ENCODE results near the gene NKIRAS2.

NKIRAS2 gene

GRCh38 chr17:42065201-42065600, 45.3 kb downstream of the NKIRAS2 start (continued):
- TF ChIP-seq RARB (CRISPR knock-in tag; IDR thresholded peaks at IDR 0.05) = no peak
- TF ChIP-seq ZNF8 (CRISPR knock-in tag; IDR thresholded peaks at IDR 0.05) = no peak

- peak; percentile 83 for ATAC-seq
- TF ChIP-seq TSHZ2 (CRISPR knock-in tag; IDR thresholded peaks at IDR 0.05) (no peak), POU6F1 (CRISPR knock-in tag; IDR thresholded peaks at IDR 0.05; ENCODE audit: borderline replicate concordance, low read depth) (no peak), ARNTL (CRISPR knock-in tag; IDR thresholded peaks at IDR 0.05; ENCODE audit: borderline replicate concordance, low read depth) (no peak), ZC3H10 (CRISPR knock-in tag; IDR thresholded peaks at IDR 0.05) (no peak), ZNF565 (CRISPR knock-in tag; conservative IDR thresholded peaks at IDR 0.05; ENCODE audit: low read depth) (no peak), PPARA (CRISPR knock-in tag; IDR thresholded peaks at IDR 0.05; ENCODE audit: borderline replicate concordance) (no peak), TOX (CRISPR knock-in tag; IDR thresholded peaks at IDR 0.05; ENCODE audit: borderline replicate concordance) (no peak), PATZ1 (CRISPR knock-in tag; IDR thresholded peaks at IDR 0.05; ENCODE audit: borderline replicate concordance) (no peak), TCF4 (CRISPR knock-in tag; IDR thresholded peaks at IDR 0.05; ENCODE audit: borderline replicate concordance) (no peak), BACH2 (CRISPR knock-in tag; IDR thresholded peaks at IDR 0.05; ENCODE audit: borderline replicate concordance) (no peak), ESRRG (CRISPR knock-in tag; IDR thresholded peaks at IDR 0.05) (no peak)
Observed at GRCh38 chr17:42067371-42068091, 47.6 kb downstream of the NKIRAS2 start.

GRCh38 chr17:42068979-42069378, 49.1 kb downstream of the NKIRAS2 start:
- TF ChIP-seq CSDC2 (CRISPR knock-in tag; IDR thresholded peaks at IDR 0.05) = no peak
- TF ChIP-seq GLIS3 (CRISPR knock-in tag; IDR thresholded peaks at IDR 0.05) = no peak
- no peak for TF ChIP-seq ESRRG (CRISPR knock-in tag; IDR thresholded peaks at IDR 0.05)
- no peak for ATAC-seq

- no peak for TF ChIP-seq ZC3H10 (CRISPR knock-in tag; IDR thresholded peaks at IDR 0.05)
- no peak for TF ChIP-seq ZNF8 (CRISPR knock-in tag; IDR thresholded peaks at IDR 0.05)
- no peak for TF ChIP-seq CREB5 (CRISPR knock-in tag; IDR thresholded peaks at IDR 0.05; ENCODE audit: low read depth)
- TF ChIP-seq TSHZ2 (CRISPR knock-in tag; IDR thresholded peaks at IDR 0.05) = no peak
- no peak for TF ChIP-seq ISL1 (CRISPR knock-in tag; IDR thresholded peaks at IDR 0.05)
- TF ChIP-seq OSR1 (CRISPR knock-in tag; IDR thresholded peaks at IDR 0.05) = no peak
- TF ChIP-seq POU6F1 (CRISPR knock-in tag; IDR thresholded peaks at IDR 0.05; ENCODE audit: borderline replicate concordance, low read depth) = no peak
- TF ChIP-seq PPARA (CRISPR knock-in tag; IDR thresholded peaks at IDR 0.05; ENCODE audit: borderline replicate concordance) = no peak
- TF ChIP-seq SNAI2 (CRISPR knock-in tag; IDR thresholded peaks at IDR 0.05) = no peak
- no peak for TF ChIP-seq ZFP30 (CRISPR knock-in tag; IDR thresholded peaks at IDR 0.05)
- no peak for TF ChIP-seq ZNF70 (CRISPR knock-in tag; IDR thresholded peaks at IDR 0.05)
- no peak for TF ChIP-seq ARNTL (CRISPR knock-in tag; IDR thresholded peaks at IDR 0.05; ENCODE audit: borderline replicate concordance, low read depth)
- ATAC-seq = no peak
Observed at GRCh38 chr17:42071810-42072209, 51.9 kb downstream of the NKIRAS2 start.
